K562 (cell line): ENCODE results near the gene BSDC1. TPM values are rescaled to one million over a fixed set of nuclear protein-coding genes. Genes with fewer than 3 reads are reported as not detected.

ENCODE experiments used
- FOXJ2 ChIP-seq: fragments of 200-800 bp; sonication (Bioruptor generic); IDR thresholded peaks from 2 replicates; pipeline ENCODE4 v1.6.1; 2016; ENCODE audit warnings: missing genetic modification characterization, missing compliant biosample characterization
- HDAC1 ChIP-seq, 2 experiments: fragments of 450-650 bp; IDR thresholded peaks; 2 replicates each; pipeline ENCODE4 v1.6.1; 2016 to 2017; ENCODE audit warnings: inconsistent platforms in 1 of 2, mild to moderate bottlenecking in 1 of 2, moderate library complexity in 1 of 2
- MEF2A ChIP-seq: IDR thresholded peaks from 2 replicates; pipeline ENCODE4 v1.6.1; 2011; ENCODE audit warnings: low read depth, mild to moderate bottlenecking, low read length, moderate library complexity; ENCODE audit not compliant: control insufficient read depth
- MTA3 ChIP-seq: fragments of 450-650 bp; formaldehyde crosslinking; IDR thresholded peaks from 2 replicates; pipeline ENCODE4 v1.6.1; 2017; ENCODE audit warnings: mild to moderate bottlenecking, borderline replicate concordance
- PRMT5 ChIP-seq: sonication (generic); formaldehyde crosslinking; IDR thresholded peaks from 2 replicates; pipeline ENCODE4 v1.5.0; 2020; ENCODE audit warnings: missing genetic modification reagents
- RAD51 ChIP-seq: fragments of 450-650 bp; IDR thresholded peaks from 2 replicates; pipeline ENCODE4 v1.7.1; 2016; ENCODE audit warnings: low read depth, mild to moderate bottlenecking, borderline replicate concordance
- RFX1 ChIP-seq: fragments of 450-650 bp; IDR thresholded peaks from 2 replicates; pipeline ENCODE4 v1.6.1; 2016; ENCODE audit warnings: mild to moderate bottlenecking, moderate library complexity
- SOX6 ChIP-seq: fragments of 450-650 bp; IDR thresholded peaks from 2 replicates; pipeline ENCODE4 v1.6.1; 2014; ENCODE audit warnings: mild to moderate bottlenecking
- TOE1 ChIP-seq, 2 experiments: fragments of 450-650 bp in 1 of 2; sonication (generic) in 1 of 2; formaldehyde crosslinking in 1 of 2; IDR thresholded peaks; 2 replicates each; pipeline versions ENCODE4 v1.7.1 to v1.8.0; 2016 to 2022; ENCODE audit warnings: borderline replicate concordance in 2 of 2, mild to moderate bottlenecking in 2 of 2, antibody characterized with exemption in 1 of 2, inconsistent platforms in 1 of 2, low read depth in 1 of 2, missing genetic modification reagents in 1 of 2, moderate library complexity in 1 of 2
- ZNF134 ChIP-seq: fragments of 250-450 bp; sonication (Bioruptor Pico); conservative IDR thresholded peaks from 2 replicates; pipeline ENCODE4 v1.4.0; 2020
- ZNF445 ChIP-seq: fragments of 250-450 bp; sonication (Bioruptor Pico); IDR thresholded peaks from 2 replicates; pipeline ENCODE4 v1.4.0; 2020; ENCODE audit warnings: low read depth, mild to moderate bottlenecking, moderate library complexity
- ZNF644 ChIP-seq: fragments of 200-800 bp; sonication (Bioruptor generic); IDR thresholded peaks from 2 replicates; pipeline ENCODE4 v1.6.1; 2016; ENCODE audit warnings: low read depth, missing genetic modification characterization, missing compliant biosample characterization
- ZNF76 ChIP-seq: fragments of 250-450 bp; sonication (Bioruptor Pico); IDR thresholded peaks from 2 replicates; pipeline ENCODE4 v1.4.0; 2020; ENCODE audit warnings: mild to moderate bottlenecking, moderate library complexity, borderline replicate concordance
- polyA plus RNA-seq, 8 experiments: library from polyadenylated mRNA; depleted of rRNA in 4 of 8; stranded (reverse) in 5 of 8; unstranded in 3 of 8; fragments of >200 nt; fragmentation: Nextera tagmentation in 2 of 8; fragmentation: Illumina TruSeq in 1 of 8; extraction: Ambion mirVana in 2 of 8; extraction: Trizol in 1 of 8; gene quantifications; 2 replicates each; pipeline versions ENCODE4 v1.2.1 to v1.2.3, GENCODE V29; 2011 to 2014; ENCODE audit warnings: inconsistent platforms in 1 of 8, missing spikeins in 1 of 8
- total RNA-seq, 7 experiments: library from RNA; depleted of rRNA in 6 of 7; stranded (reverse); fragments of >200 nt in 6 of 7; fragmentation: Illumina TruSeq in 2 of 7; extraction: Trizol in 2 of 7; gene quantifications; 2 replicates each; pipeline versions ENCODE4 v1.2.1 to v1.2.3, GENCODE V29; 2011 to 2021; ENCODE audit warnings: low replicate concordance in 1 of 7
- TF ChIP-seq, protein P1 (sequence below): fragments of 250-450 bp; sonication (Bioruptor Pico); IDR thresholded peaks from 2 replicates; pipeline ENCODE4 v1.4.0; 2020
- TF ChIP-seq, protein P2 (sequence below): IDR thresholded peaks from 3 replicates; pipeline ENCODE4 v1.6.1; 2011; ENCODE audit warnings: borderline replicate concordance, mild to moderate bottlenecking; ENCODE audit not compliant: insufficient read length, insufficient read depth
- TF ChIP-seq, protein P3 (sequence below), 2 experiments: fragments of 450-650 bp; IDR thresholded peaks; 2 replicates each; pipeline ENCODE4 v1.6.1; 2018; ENCODE audit warnings: mild to moderate bottlenecking in 2 of 2, low read depth in 1 of 2; ENCODE audit not compliant: partially characterized antibody in 2 of 2

Gene BSDC1
- total and polyA plus RNA-seq, 9 of the 15 experiments (the other 6 are each of a cell fraction or from before 2014, with no cell fraction given), result 10.2 to 96.8 (median 73.1) TPM

DNA sequence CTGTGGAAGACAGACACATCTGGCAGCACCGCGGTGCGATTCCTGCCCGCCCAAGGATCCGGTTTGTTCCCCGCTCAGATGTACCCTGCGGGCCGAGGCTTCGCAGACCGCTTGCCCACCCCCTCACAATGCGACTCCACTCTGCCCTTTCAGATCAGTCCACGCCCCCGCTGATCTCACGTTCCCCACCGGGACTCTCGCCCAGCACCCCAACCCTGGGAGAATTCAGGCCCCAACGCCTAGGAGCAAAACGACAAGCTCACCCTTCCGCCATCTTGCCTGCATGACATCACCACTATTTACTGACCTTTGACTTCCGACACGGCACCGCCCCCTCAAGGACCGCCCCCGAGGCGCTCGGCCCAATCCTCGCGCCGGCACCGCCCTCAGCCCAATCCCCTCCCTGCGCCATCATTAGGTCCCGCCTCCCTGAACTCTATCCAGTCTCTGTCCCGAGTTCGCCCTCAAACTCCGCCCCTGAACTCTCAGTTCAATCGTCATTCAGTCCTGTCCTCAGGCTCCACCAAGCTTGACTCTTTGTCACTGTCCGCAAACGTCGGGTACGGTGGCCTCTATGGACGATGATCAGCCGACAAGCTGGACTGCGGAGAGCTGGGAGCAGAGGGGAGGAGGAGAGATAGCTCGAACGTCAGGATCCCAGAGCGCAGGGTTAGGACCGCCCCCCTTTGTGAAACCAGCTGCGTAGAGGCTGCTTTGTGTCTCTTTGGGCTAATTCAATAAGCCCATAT lies at the start of gene BSDC1 (continued):
- TF ChIP-seq, protein P1, sequence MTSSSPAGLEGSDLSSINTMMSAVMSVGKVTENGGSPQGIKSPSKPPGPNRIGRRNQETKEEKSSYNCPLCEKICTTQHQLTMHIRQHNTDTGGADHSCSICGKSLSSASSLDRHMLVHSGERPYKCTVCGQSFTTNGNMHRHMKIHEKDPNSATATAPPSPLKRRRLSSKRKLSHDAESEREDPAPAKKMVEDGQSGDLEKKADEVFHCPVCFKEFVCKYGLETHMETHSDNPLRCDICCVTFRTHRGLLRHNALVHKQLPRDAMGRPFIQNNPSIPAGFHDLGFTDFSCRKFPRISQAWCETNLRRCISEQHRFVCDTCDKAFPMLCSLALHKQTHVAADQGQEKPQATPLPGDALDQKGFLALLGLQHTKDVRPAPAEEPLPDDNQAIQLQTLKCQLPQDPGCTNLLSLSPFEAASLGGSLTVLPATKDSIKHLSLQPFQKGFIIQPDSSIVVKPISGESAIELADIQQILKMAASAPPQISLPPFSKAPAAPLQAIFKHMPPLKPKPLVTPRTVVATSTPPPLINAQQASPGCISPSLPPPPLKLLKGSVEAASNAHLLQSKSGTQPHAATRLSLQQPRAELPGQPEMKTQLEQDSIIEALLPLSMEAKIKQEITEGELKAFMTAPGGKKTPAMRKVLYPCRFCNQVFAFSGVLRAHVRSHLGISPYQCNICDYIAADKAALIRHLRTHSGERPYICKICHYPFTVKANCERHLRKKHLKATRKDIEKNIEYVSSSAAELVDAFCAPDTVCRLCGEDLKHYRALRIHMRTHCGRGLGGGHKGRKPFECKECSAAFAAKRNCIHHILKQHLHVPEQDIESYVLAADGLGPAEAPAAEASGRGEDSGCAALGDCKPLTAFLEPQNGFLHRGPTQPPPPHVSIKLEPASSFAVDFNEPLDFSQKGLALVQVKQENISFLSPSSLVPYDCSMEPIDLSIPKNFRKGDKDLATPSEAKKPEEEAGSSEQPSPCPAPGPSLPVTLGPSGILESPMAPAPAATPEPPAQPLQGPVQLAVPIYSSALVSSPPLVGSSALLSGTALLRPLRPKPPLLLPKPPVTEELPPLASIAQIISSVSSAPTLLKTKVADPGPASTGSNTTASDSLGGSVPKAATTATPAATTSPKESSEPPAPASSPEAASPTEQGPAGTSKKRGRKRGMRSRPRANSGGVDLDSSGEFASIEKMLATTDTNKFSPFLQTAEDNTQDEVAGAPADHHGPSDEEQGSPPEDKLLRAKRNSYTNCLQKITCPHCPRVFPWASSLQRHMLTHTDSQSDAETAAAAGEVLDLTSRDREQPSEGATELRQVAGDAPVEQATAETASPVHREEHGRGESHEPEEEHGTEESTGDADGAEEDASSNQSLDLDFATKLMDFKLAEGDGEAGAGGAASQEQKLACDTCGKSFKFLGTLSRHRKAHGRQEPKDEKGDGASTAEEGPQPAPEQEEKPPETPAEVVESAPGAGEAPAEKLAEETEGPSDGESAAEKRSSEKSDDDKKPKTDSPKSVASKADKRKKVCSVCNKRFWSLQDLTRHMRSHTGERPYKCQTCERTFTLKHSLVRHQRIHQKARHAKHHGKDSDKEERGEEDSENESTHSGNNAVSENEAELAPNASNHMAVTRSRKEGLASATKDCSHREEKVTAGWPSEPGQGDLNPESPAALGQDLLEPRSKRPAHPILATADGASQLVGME (CRISPR knock-in tag), result no peak
- TF ChIP-seq ZNF644 (tag) (peak; percentile 36; the same call in 1 of the 2 replicates), PRMT5 (CRISPR knock-in tag) (no peak), RFX1 (no peak), SOX6 (peak; percentile 95), RAD51 (no peak; the same call in 1 of the 2 replicates), FOXJ2 (tag) (peak; percentile 84), MTA3 (peak; percentile 99), MEF2A (peak; percentile 56), ZNF445 (CRISPR knock-in tag) (no peak), HDAC1 (IDR thresholded peaks at IDR 0.05) (no peak; a peak in 2 of 4 replicates), ZNF76 (CRISPR knock-in tag) (0 out of 2 replicates have a peak, but pooled peaks have one; percentile 70), TOE1 (IDR thresholded peaks at IDR 0.05; ENCODE audit: borderline replicate concordance) (peak; percentile 86), TOE1 (CRISPR knock-in tag; IDR thresholded peaks at IDR 0.05; ENCODE audit: borderline replicate concordance, low read depth) (peak; percentile 73; the same call in 1 of the 2 replicates), ZNF134 (no peak)
- TF ChIP-seq, protein P2, sequence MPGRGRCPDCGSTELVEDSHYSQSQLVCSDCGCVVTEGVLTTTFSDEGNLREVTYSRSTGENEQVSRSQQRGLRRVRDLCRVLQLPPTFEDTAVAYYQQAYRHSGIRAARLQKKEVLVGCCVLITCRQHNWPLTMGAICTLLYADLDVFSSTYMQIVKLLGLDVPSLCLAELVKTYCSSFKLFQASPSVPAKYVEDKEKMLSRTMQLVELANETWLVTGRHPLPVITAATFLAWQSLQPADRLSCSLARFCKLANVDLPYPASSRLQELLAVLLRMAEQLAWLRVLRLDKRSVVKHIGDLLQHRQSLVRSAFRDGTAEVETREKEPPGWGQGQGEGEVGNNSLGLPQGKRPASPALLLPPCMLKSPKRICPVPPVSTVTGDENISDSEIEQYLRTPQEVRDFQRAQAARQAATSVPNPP, result no peak
- TF ChIP-seq, protein P3, sequence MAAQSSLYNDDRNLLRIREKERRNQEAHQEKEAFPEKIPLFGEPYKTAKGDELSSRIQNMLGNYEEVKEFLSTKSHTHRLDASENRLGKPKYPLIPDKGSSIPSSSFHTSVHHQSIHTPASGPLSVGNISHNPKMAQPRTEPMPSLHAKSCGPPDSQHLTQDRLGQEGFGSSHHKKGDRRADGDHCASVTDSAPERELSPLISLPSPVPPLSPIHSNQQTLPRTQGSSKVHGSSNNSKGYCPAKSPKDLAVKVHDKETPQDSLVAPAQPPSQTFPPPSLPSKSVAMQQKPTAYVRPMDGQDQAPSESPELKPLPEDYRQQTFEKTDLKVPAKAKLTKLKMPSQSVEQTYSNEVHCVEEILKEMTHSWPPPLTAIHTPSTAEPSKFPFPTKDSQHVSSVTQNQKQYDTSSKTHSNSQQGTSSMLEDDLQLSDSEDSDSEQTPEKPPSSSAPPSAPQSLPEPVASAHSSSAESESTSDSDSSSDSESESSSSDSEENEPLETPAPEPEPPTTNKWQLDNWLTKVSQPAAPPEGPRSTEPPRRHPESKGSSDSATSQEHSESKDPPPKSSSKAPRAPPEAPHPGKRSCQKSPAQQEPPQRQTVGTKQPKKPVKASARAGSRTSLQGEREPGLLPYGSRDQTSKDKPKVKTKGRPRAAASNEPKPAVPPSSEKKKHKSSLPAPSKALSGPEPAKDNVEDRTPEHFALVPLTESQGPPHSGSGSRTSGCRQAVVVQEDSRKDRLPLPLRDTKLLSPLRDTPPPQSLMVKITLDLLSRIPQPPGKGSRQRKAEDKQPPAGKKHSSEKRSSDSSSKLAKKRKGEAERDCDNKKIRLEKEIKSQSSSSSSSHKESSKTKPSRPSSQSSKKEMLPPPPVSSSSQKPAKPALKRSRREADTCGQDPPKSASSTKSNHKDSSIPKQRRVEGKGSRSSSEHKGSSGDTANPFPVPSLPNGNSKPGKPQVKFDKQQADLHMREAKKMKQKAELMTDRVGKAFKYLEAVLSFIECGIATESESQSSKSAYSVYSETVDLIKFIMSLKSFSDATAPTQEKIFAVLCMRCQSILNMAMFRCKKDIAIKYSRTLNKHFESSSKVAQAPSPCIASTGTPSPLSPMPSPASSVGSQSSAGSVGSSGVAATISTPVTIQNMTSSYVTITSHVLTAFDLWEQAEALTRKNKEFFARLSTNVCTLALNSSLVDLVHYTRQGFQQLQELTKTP (IDR thresholded peaks at IDR 0.05; ENCODE audit: low read depth in 1 of 2, partially characterized antibody in 2 of 2), result peak in 1 of 2 experiments; percentile 44
